Tibial nerve (tissue), 4 donors: ENCODE measurements around the gene DUSP7. TPM values are rescaled to one million over a fixed set of nuclear protein-coding genes. Genes with fewer than 3 reads are reported as not detected.

Experiments used
- DNase-seq, 2 donors: peaks; one replicate each; pipeline ENCODE4 v3.0.0-alpha.2; 2019; ENCODE audit warnings: low spot score in 2 of 2
- H3K27ac ChIP-seq, 4 donors: fragments of 200-600 bp; sonication (generic) in 3 of 4; one replicate each; pipeline ENCODE4 v1.5.1; 2017 to 2019; ENCODE audit warnings: mild to moderate bottlenecking in 1 of 4
- H3K27me3 ChIP-seq, 2 donors: fragments of 200-600 bp; sonication (generic) in 1 of 2; one replicate each; pipeline versions ENCODE4 v1.5.1 to v1.6.0; 2017 to 2019
- H3K36me3 ChIP-seq, 3 donors: fragments of 200-600 bp; sonication (generic); one replicate each; pipeline ENCODE4 v1.5.1; 2018 to 2019
- H3K4me1 ChIP-seq, 4 donors: fragments of 200-600 bp; sonication (generic) in 3 of 4; one replicate each; pipeline ENCODE4 v1.5.1; 2017 to 2019
- H3K4me3 ChIP-seq, 4 donors: fragments of 200-600 bp; sonication (generic) in 3 of 4; one replicate each; pipeline ENCODE4 v1.5.1; 2017 to 2019; ENCODE audit warnings: mild to moderate bottlenecking in 1 of 4, moderate library complexity in 1 of 4
- H3K9me3 ChIP-seq, 4 donors: fragments of 200-600 bp; sonication (generic) in 3 of 4; one replicate each; pipeline ENCODE4 v1.5.1; 2017 to 2019
- CTCF ChIP-seq, 5 experiments: fragments of 200-600 bp in 3 of 5; fragments of 450-650 bp in 2 of 5; sonication (generic) in 3 of 5; IDR thresholded peaks; one replicate each; pipeline ENCODE4 v1.5.1; 2016 to 2019; ENCODE audit warnings: antibody characterized with exemption in 5 of 5, mild to moderate bottlenecking in 3 of 5, moderate library complexity in 2 of 5
- EP300 ChIP-seq, 2 donors: sonication (generic); formaldehyde crosslinking; IDR thresholded peaks; one replicate each; pipeline ENCODE4 v1.6.1; 2017; ENCODE audit warnings: antibody characterized with exemption in 2 of 2, mild to moderate bottlenecking in 1 of 2
- POLR2A ChIP-seq, 2 donors: fragments of 450-650 bp; IDR thresholded peaks; one replicate each; pipeline ENCODE4 v1.6.1; 2017; ENCODE audit warnings: antibody characterized with exemption in 2 of 2, mild to moderate bottlenecking in 2 of 2, moderate library complexity in 2 of 2
- WGBS, 2 donors: methylation state at CpG; one replicate each; pipeline ENCODE4 v1.1.5; 2018; 5-methylcytosine and 5-hydroxymethylcytosine counted together
- total RNA-seq, 4 donors: library from RNA; depleted of rRNA; stranded (reverse); fragments of >200 nt; gene quantifications; one replicate each; pipeline ENCODE4 v1.1.0, GENCODE V29; 2016

Gene DUSP7
- total RNA-seq, 4 donors from 2014 or later, result 8.1 to 15.0 (median 11.5) TPM

GRCh38 chr3:52068730-52069129 lies 12.4 kb upstream of the DUSP7 start:
- peaks cover 0 to 15% (median 0%) of the 10 kb centered on the region in 4 donors for H3K4me1 ChIP-seq
- WGBS, 2 donors, result 72 to 86% methylated on average over 12 of the region's 12 CpGs
- DNase-seq, result no peak
- no peaks in the 10 kb centered on the region for H3K36me3 ChIP-seq
- H3K9me3 ChIP-seq, result no peaks in the 10 kb centered on the region
- H3K27me3 ChIP-seq, result no peaks in the 10 kb centered on the region
- no peak for TF ChIP-seq CTCF (IDR thresholded peaks at IDR 0.05)
- TF ChIP-seq POLR2A (IDR thresholded peaks at IDR 0.05), result no peak
- TF ChIP-seq EP300 (IDR thresholded peaks at IDR 0.05), result no peak
- no peak overlapping the region for H3K4me3 ChIP-seq
- no peak overlapping the region for H3K27ac ChIP-seq

- no peak for DNase-seq
- Histone ChIP-seq H3K4me1 (peaks cover 0 to 15% (median 0%) of the 10 kb centered on the region in 4 donors), H3K27me3 (no peaks in the 10 kb centered on the region), H3K4me3 (no peak overlapping the region), H3K36me3 (no peaks in the 10 kb centered on the region), H3K27ac (no peak overlapping the region), H3K9me3 (no peaks in the 10 kb centered on the region)
- TF ChIP-seq CTCF (IDR thresholded peaks at IDR 0.05) (no peak), EP300 (IDR thresholded peaks at IDR 0.05) (no peak), POLR2A (IDR thresholded peaks at IDR 0.05) (no peak)
- 65 to 70% methylated on average over 10 to 12 of the region's 12 CpGs for WGBS, 2 donors
Measured at GRCh38 chr3:52068055-52068571, 11.7 kb upstream of the DUSP7 start.

GRCh38 chr3:52067526-52067925 lies 11.2 kb upstream of the DUSP7 start:
- H3K27ac ChIP-seq, result no peak overlapping the region
- WGBS, 2 donors, result 84 to 87% methylated on average over 4 of the region's 4 CpGs
- peaks cover 0 to 15% (median 0%) of the 10 kb centered on the region in 4 donors for H3K4me1 ChIP-seq

GRCh38 chr3:52067046-52067445 lies 10.7 kb upstream of the DUSP7 start:
- Histone ChIP-seq H3K27me3 (no peaks in the 10 kb centered on the region), H3K36me3 (no peaks in the 10 kb centered on the region), H3K4me1 (peaks cover 0 to 15% (median 0%) of the 10 kb centered on the region in 4 donors), H3K4me3 (no peak overlapping the region), H3K27ac (no peak overlapping the region), H3K9me3 (no peaks in the 10 kb centered on the region)
- no peak for DNase-seq
- TF ChIP-seq EP300 (IDR thresholded peaks at IDR 0.05) (no peak), CTCF (IDR thresholded peaks at IDR 0.05) (no peak), POLR2A (IDR thresholded peaks at IDR 0.05) (no peak)
- WGBS, 2 donors, result 90 to 91% methylated on average over 7 to 8 of the region's 8 CpGs

More at GRCh38 chr3:52067526-52067925, 11.2 kb upstream of the DUSP7 start:
- Histone ChIP-seq H3K9me3 (no peaks in the 10 kb centered on the region), H3K36me3 (no peaks in the 10 kb centered on the region), H3K27me3 (no peaks in the 10 kb centered on the region), H3K4me3 (no peak overlapping the region)
- no peak for TF ChIP-seq POLR2A (IDR thresholded peaks at IDR 0.05)
- TF ChIP-seq EP300 (IDR thresholded peaks at IDR 0.05), result no peak
- no peak for TF ChIP-seq CTCF (IDR thresholded peaks at IDR 0.05)
- no peak for DNase-seq

GRCh38 chr3:52065264-52065756 lies 8.9 kb upstream of the DUSP7 start:
- Histone ChIP-seq H3K27ac (no peak overlapping the region), H3K27me3 (no peaks in the 10 kb centered on the region), H3K4me1 (peaks cover 0 to 4% (median 0%) of the 10 kb centered on the region in 4 donors), H3K36me3 (no peaks in the 10 kb centered on the region), H3K9me3 (no peaks in the 10 kb centered on the region), H3K4me3 (no peak overlapping the region)
- 65 to 70% methylated on average over 12 of the region's 12 CpGs for WGBS, 2 donors
- DNase-seq, result no peak
- TF ChIP-seq EP300 (IDR thresholded peaks at IDR 0.05) (no peak), POLR2A (IDR thresholded peaks at IDR 0.05) (no peak), CTCF (IDR thresholded peaks at IDR 0.05) (no peak)
